ENCODE results near the gene PDCD11. TPM values are rescaled to one million over a fixed set of nuclear protein-coding genes. Genes with fewer than 3 reads are reported as not detected.

PDCD11 gene
- total RNA-seq, 1 donor from 2014 or later, result 4.8 TPM

GRCh38 chr10:103452506-103453230 lies 56.2 kb downstream of the PDCD11 start:
- intact Hi-C loops (cut with DNase I), result loop anchor here (1.0 kb wide), 1 partner anchor 30 kb away; no protein-coding TSS in a partner anchor
- H3K4me3 ChIP-seq, result peak overlapping the region; percentile 75 to 76

GRCh38 chr10:103454026-103454425 lies 57.6 kb downstream of the PDCD11 start:
- Histone ChIP-seq H3K4me1 (peaks cover 11 to 21% of the 10 kb centered on the region in 2 donors), H3K27me3 (no peaks in the 10 kb centered on the region), H3K27ac (no peak overlapping the region), H3K9me3 (no peaks in the 10 kb centered on the region), H3K36me3 (peaks cover 5 to 10% of the 10 kb centered on the region in 2 donors), H3K4me3 (no peak overlapping the region)
- intact Hi-C loops (cut with DNase I), result no loop called here
- DNase-seq (ENCODE audit: low spot score in 2 of 2), result no peak
- no peak for TF ChIP-seq CTCF (IDR thresholded peaks at IDR 0.05)

More at GRCh38 chr10:103452506-103453230, 56.2 kb downstream of the PDCD11 start:
- H3K27me3 ChIP-seq, result no peaks in the 10 kb centered on the region
- peak overlapping the region; percentile 90 to 95 for H3K27ac ChIP-seq
- peaks cover 13 to 21% of the 10 kb centered on the region in 2 donors for H3K36me3 ChIP-seq
- peaks cover 21 to 33% of the 10 kb centered on the region in 2 donors for H3K4me1 ChIP-seq
- no peak for TF ChIP-seq CTCF (IDR thresholded peaks at IDR 0.05)
- no peaks in the 10 kb centered on the region for H3K9me3 ChIP-seq
- DNase-seq (ENCODE audit: low spot score in 2 of 2), result no peak

- no peaks in the 10 kb centered on the region for H3K27me3 ChIP-seq
- intact Hi-C loops (cut with DNase I), result no loop called here
- TF ChIP-seq CTCF (IDR thresholded peaks at IDR 0.05), result no peak
These were observed 58.8 kb downstream of the PDCD11 start for GRCh38 chr10:103455235-103455634.

GRCh38 chr10:103456074-103456660 lies 59.7 kb downstream of the PDCD11 start:
- H3K4me3 ChIP-seq, result no peak overlapping the region
- no peaks in the 10 kb centered on the region for H3K27me3 ChIP-seq
- no peak for DNase-seq (ENCODE audit: low spot score in 2 of 2)
- H3K36me3 ChIP-seq, result no peaks in the 10 kb centered on the region
- peaks cover 5% of the 10 kb centered on the region in 2 donors for H3K4me1 ChIP-seq
- no peak for TF ChIP-seq CTCF (IDR thresholded peaks at IDR 0.05)
- intact Hi-C loops (cut with DNase I), result no loop called here
- H3K9me3 ChIP-seq, result no peaks in the 10 kb centered on the region
- no peak overlapping the region for H3K27ac ChIP-seq

More at GRCh38 chr10:103455235-103455634, 58.8 kb downstream of the PDCD11 start:
- H3K36me3 ChIP-seq, result no peaks in the 10 kb centered on the region
- no peaks in the 10 kb centered on the region for H3K9me3 ChIP-seq
- H3K4me3 ChIP-seq, result no peak overlapping the region
- H3K4me1 ChIP-seq, result peaks cover 5 to 9% of the 10 kb centered on the region in 2 donors
- no peak for DNase-seq (ENCODE audit: low spot score in 2 of 2)
- H3K27ac ChIP-seq, result no peak overlapping the region

- Histone ChIP-seq H3K4me1 (peaks cover 5% of the 10 kb centered on the region in 2 donors), H3K27me3 (no peaks in the 10 kb centered on the region), H3K4me3 (no peak overlapping the region), H3K36me3 (no peaks in the 10 kb centered on the region), H3K9me3 (no peaks in the 10 kb centered on the region), H3K27ac (no peak overlapping the region)
- intact Hi-C loops (cut with DNase I), result no loop called here
- DNase-seq (ENCODE audit: low spot score in 2 of 2), result no peak
- TF ChIP-seq CTCF (IDR thresholded peaks at IDR 0.05), result no peak
These were observed 60.8 kb downstream of the PDCD11 start for GRCh38 chr10:103457176-103457712.
